Measurements from ENCODE around the gene PHC2. TPM values are rescaled to one million over a fixed set of nuclear protein-coding genes. Genes with fewer than 3 reads are reported as not detected.

Gene PHC2
- polyA plus RNA-seq, 1 donor (not counting 4 experiments of a cell fraction or from before 2014, with no cell fraction given) = 51.7 TPM

DNA sequence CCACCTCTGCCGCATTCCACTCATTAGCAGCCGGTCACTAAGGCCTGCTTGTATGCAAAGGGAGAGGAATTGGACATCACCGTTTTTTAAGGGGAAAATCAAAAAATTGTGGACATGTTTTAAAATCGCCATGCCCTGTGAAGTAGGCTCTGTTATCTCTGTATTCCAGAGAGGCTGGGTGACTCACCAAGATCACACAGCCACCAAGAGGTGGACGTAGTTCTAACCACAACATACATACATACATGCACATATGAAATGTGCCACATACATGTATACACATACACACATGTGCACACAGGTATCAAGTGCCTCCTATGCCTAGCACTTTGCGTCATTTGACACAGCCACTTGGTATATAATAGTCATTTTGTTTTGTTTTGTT, 25.6 kb upstream of the PHC2 start:
- no peak overlapping the region for H2AFZ ChIP-seq (ENCODE audit: control insufficient read depth, low read length)
- H3K4me2 ChIP-seq (ENCODE audit: control insufficient read depth, extremely low read depth, insufficient read depth, low read depth, low read length) = no peak overlapping the region

DNA sequence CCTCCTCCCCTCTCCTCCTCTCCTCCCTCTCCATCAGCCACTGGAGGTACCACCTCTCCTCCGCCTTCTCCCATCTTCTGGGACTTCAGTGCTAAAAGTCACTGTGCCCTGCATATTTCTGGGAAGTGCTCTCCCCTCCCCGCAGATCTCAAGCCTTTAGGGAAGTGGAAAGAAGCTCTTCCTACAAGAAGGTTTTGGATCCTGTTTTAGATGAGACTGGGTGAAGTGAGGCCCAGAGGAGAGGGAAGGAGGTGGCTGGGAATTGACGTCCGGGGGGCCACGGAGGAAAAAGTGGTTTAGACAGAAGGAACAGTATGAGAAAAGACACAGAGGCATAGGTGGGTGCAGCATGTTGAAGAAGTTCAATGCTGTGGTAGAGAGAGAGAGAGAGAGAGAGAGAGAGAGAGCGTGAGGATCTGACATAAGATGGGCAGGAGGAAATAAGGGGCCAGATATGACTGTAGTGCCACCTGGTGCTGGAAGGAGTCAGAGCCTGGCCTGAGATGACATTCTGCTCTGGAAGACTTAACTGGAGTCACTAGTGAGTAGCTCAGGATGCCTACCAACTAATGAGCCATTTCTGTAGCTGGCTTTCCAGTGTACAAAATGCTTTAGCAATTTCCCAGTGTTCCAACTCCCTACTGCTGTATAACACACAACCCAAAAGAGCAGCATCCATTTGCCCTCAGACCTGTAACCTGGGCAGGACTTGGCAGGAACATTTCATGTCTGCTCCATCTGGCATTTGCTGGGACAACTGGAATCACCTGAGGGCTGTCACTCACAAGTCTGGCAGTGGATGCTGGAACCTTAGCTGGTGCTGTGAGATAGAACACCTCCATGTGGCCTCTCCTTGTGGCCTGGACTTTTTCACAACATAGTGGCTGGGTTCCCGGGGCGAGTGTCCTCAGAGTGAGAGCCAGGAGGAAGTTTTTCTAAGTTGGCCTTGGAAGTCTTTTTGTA, 24.9 kb upstream of the PHC2 start:
- no peak overlapping the region for H3K27ac ChIP-seq (ENCODE audit: control insufficient read depth, insufficient read depth, low read length)
- no peak overlapping the region for H3K4me3 ChIP-seq (ENCODE audit: control insufficient read depth in 2 of 3, extremely low read depth in 1 of 3, insufficient read depth in 2 of 3, low read depth in 1 of 3, low read length in 3 of 3)
- dilution Hi-C loops (cut with MboI; ENCODE audit: extremely low pct_ligation_motif_present, low sequenced_read_pairs) = no loop called here
- H4K20me1 ChIP-seq (ENCODE audit: control insufficient read depth, extremely low read depth, insufficient read depth, low read length) = no peaks in the 10 kb centered on the region
- peak; percentile 97 for FAIRE-seq
- no peaks in the 10 kb centered on the region for H3K9me3 ChIP-seq (ENCODE audit: control insufficient read depth, low read depth, low read length)
- TF ChIP-seq, protein P1, sequence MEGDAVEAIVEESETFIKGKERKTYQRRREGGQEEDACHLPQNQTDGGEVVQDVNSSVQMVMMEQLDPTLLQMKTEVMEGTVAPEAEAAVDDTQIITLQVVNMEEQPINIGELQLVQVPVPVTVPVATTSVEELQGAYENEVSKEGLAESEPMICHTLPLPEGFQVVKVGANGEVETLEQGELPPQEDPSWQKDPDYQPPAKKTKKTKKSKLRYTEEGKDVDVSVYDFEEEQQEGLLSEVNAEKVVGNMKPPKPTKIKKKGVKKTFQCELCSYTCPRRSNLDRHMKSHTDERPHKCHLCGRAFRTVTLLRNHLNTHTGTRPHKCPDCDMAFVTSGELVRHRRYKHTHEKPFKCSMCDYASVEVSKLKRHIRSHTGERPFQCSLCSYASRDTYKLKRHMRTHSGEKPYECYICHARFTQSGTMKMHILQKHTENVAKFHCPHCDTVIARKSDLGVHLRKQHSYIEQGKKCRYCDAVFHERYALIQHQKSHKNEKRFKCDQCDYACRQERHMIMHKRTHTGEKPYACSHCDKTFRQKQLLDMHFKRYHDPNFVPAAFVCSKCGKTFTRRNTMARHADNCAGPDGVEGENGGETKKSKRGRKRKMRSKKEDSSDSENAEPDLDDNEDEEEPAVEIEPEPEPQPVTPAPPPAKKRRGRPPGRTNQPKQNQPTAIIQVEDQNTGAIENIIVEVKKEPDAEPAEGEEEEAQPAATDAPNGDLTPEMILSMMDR (optimal IDR thresholded peaks at IDR 0.05 in 1 of 3, IDR thresholded peaks at IDR 0.05 in 1 of 3, conservative IDR thresholded peaks at IDR 0.05 in 1 of 3; ENCODE audit: extremely low read depth in 1 of 3, insufficient read depth in 2 of 3, low read length in 3 of 3) = peak; percentile 86 to 96 (median 93)
- no peak for TF ChIP-seq EZH2 (IDR thresholded peaks at IDR 0.05; ENCODE audit: low read length)
- no peaks in the 10 kb centered on the region for H3K27me3 ChIP-seq (ENCODE audit: control insufficient read depth, extremely low read depth, insufficient read depth, low read length)
- no peak overlapping the region for H3K9ac ChIP-seq (ENCODE audit: control insufficient read depth, extremely low read depth, insufficient read depth, low read length)
- no peaks in the 10 kb centered on the region for H3K36me3 ChIP-seq (ENCODE audit: control insufficient read depth in 2 of 2, extremely low read depth in 1 of 2, insufficient read depth in 2 of 2, low read length in 2 of 2)
- peaks cover 2% of the 10 kb centered on the region for H3K9me1 ChIP-seq (ENCODE audit: control insufficient read depth, extremely low read depth, insufficient read depth, low read length)
- no peak overlapping the region for H2AFZ ChIP-seq (ENCODE audit: control insufficient read depth, low read length)
- H3K79me2 ChIP-seq (ENCODE audit: control insufficient read depth, insufficient read depth, low read length) = no peaks in the 10 kb centered on the region
- peaks cover 27% of the 10 kb centered on the region for H3K4me1 ChIP-seq (ENCODE audit: control insufficient read depth, extremely low read depth, insufficient read depth, low read length)
- DNase-seq (ENCODE audit: low read depth, low spot score) = no peak
- H3K4me2 ChIP-seq (ENCODE audit: control insufficient read depth, extremely low read depth, insufficient read depth, low read depth, low read length) = no peak overlapping the region

More for the DNA sequence above, 25.6 kb upstream of the PHC2 start:
- H3K4me1 ChIP-seq (ENCODE audit: control insufficient read depth, extremely low read depth, insufficient read depth, low read length) = peaks cover 27% of the 10 kb centered on the region
- H4K20me1 ChIP-seq (ENCODE audit: control insufficient read depth, extremely low read depth, insufficient read depth, low read length) = no peaks in the 10 kb centered on the region
- no peak for TF ChIP-seq EZH2 (IDR thresholded peaks at IDR 0.05; ENCODE audit: low read length)
- TF ChIP-seq, protein P1 (optimal IDR thresholded peaks at IDR 0.05 in 1 of 3, IDR thresholded peaks at IDR 0.05 in 1 of 3, conservative IDR thresholded peaks at IDR 0.05 in 1 of 3; ENCODE audit: extremely low read depth in 1 of 3, insufficient read depth in 2 of 3, low read length in 3 of 3) = no peak
- no peaks in the 10 kb centered on the region for H3K79me2 ChIP-seq (ENCODE audit: control insufficient read depth, insufficient read depth, low read length)
- no peak overlapping the region for H3K27ac ChIP-seq (ENCODE audit: control insufficient read depth, insufficient read depth, low read length)
- dilution Hi-C loops (cut with MboI; ENCODE audit: extremely low pct_ligation_motif_present, low sequenced_read_pairs) = no loop called here
- DNase-seq (ENCODE audit: low read depth, low spot score) (no peak), FAIRE-seq (no peak)
- no peaks in the 10 kb centered on the region for H3K9me3 ChIP-seq (ENCODE audit: control insufficient read depth, low read depth, low read length)
- H3K9ac ChIP-seq (ENCODE audit: control insufficient read depth, extremely low read depth, insufficient read depth, low read length) = no peak overlapping the region
- no peaks in the 10 kb centered on the region for H3K27me3 ChIP-seq (ENCODE audit: control insufficient read depth, extremely low read depth, insufficient read depth, low read length)
- H3K9me1 ChIP-seq (ENCODE audit: control insufficient read depth, extremely low read depth, insufficient read depth, low read length) = peaks cover 2% of the 10 kb centered on the region
- H3K36me3 ChIP-seq (ENCODE audit: control insufficient read depth in 2 of 2, extremely low read depth in 1 of 2, insufficient read depth in 2 of 2, low read length in 2 of 2) = no peaks in the 10 kb centered on the region
- H3K4me3 ChIP-seq (ENCODE audit: control insufficient read depth in 2 of 3, extremely low read depth in 1 of 3, insufficient read depth in 2 of 3, low read depth in 1 of 3, low read length in 3 of 3) = no peak overlapping the region
